ENCODE measurements around the gene CAMK2D.
"Not testable (repeated sequence)": the region's sequence is repeated elsewhere in the genome, so short reads cannot be mapped to it uniquely, and the experiment has no call there.

Gene CAMK2D

GRCh38 chr4:113687067-113687718 is 74.3 kb downstream of the CAMK2D start:
- peak overlapping the region; percentile 59 for H3K27ac ChIP-seq (ENCODE audit: low read depth, low read length)
- no peak overlapping the region for H2AFZ ChIP-seq (ENCODE audit: low read length, unreplicated experiment)
- peak overlapping the region; percentile 23; the same call in 1 of the 2 replicates for H3K4me3 ChIP-seq (ENCODE audit: low read depth, low read length)
- H3K27me3 ChIP-seq (ENCODE audit: insufficient read depth, low read length), result no peaks in the 10 kb centered on the region
- H3K4me1 ChIP-seq (ENCODE audit: control insufficient read depth, insufficient read depth, low read length, unreplicated experiment), result peaks cover 53% of the 10 kb centered on the region
- peaks cover 61% of the 10 kb centered on the region for H3K79me2 ChIP-seq (ENCODE audit: control insufficient read depth, insufficient read depth, low read length, unreplicated experiment)
- no peaks in the 10 kb centered on the region; the same call in 1 of the 2 replicates for H3K36me3 ChIP-seq (ENCODE audit: insufficient read depth, low read length)

- peaks cover 53% of the 10 kb centered on the region for H3K4me1 ChIP-seq (ENCODE audit: control insufficient read depth, insufficient read depth, low read length, unreplicated experiment)
- H2AFZ ChIP-seq (ENCODE audit: low read length, unreplicated experiment); H3K4me3 ChIP-seq (ENCODE audit: low read depth, low read length); H3K36me3 ChIP-seq (ENCODE audit: insufficient read depth, low read length); H3K27me3 ChIP-seq (ENCODE audit: insufficient read depth, low read length): not testable (repeated sequence)
- H3K27ac ChIP-seq (ENCODE audit: low read depth, low read length), result peak overlapping the region; percentile 56
- H3K79me2 ChIP-seq (ENCODE audit: control insufficient read depth, insufficient read depth, low read length, unreplicated experiment), result peaks cover 62% of the 10 kb centered on the region
These were observed 76.4 kb downstream of the CAMK2D start for GRCh38 chr4:113685157-113685556.

GRCh38 chr4:113684534-113685091 is 76.9 kb downstream of the CAMK2D start:
- Histone ChIP-seq H3K36me3 (ENCODE audit: insufficient read depth, low read length) (peaks cover 5% of the 10 kb centered on the region; the same call in 1 of the 2 replicates), H3K27me3 (ENCODE audit: insufficient read depth, low read length) (no peaks in the 10 kb centered on the region), H2AFZ (ENCODE audit: low read length, unreplicated experiment) (no peak overlapping the region), H3K4me3 (ENCODE audit: low read depth, low read length) (no peak overlapping the region), H3K79me2 (ENCODE audit: control insufficient read depth, insufficient read depth, low read length, unreplicated experiment) (peaks cover 60% of the 10 kb centered on the region), H3K4me1 (ENCODE audit: control insufficient read depth, insufficient read depth, low read length, unreplicated experiment) (peaks cover 51% of the 10 kb centered on the region), H3K27ac (ENCODE audit: low read depth, low read length) (peak overlapping the region; percentile 56)

GRCh38 chr4:113682730-113683537 is 78.6 kb downstream of the CAMK2D start:
- Histone ChIP-seq H3K36me3 (ENCODE audit: insufficient read depth, low read length) (peaks cover 9% of the 10 kb centered on the region; the same call in 1 of the 2 replicates), H3K79me2 (ENCODE audit: control insufficient read depth, insufficient read depth, low read length, unreplicated experiment) (peaks cover 57% of the 10 kb centered on the region), H3K27me3 (ENCODE audit: insufficient read depth, low read length) (no peaks in the 10 kb centered on the region), H3K4me1 (ENCODE audit: control insufficient read depth, insufficient read depth, low read length, unreplicated experiment) (peaks cover 41% of the 10 kb centered on the region), H2AFZ (ENCODE audit: low read length, unreplicated experiment) (no peak overlapping the region), H3K4me3 (ENCODE audit: low read depth, low read length) (peak overlapping the region; percentile 13; the same call in 1 of the 2 replicates), H3K27ac (ENCODE audit: low read depth, low read length) (peak overlapping the region; percentile 56)

GRCh38 chr4:113678641-113679040 is 82.9 kb downstream of the CAMK2D start:
- H3K79me2 ChIP-seq (ENCODE audit: control insufficient read depth, insufficient read depth, low read length, unreplicated experiment), result peaks cover 59% of the 10 kb centered on the region
- H3K27me3 ChIP-seq (ENCODE audit: insufficient read depth, low read length), result no peaks in the 10 kb centered on the region
- H2AFZ ChIP-seq (ENCODE audit: low read length, unreplicated experiment), result no peak overlapping the region
- no peak overlapping the region for H3K4me3 ChIP-seq (ENCODE audit: low read depth, low read length)
- H3K27ac ChIP-seq (ENCODE audit: low read depth, low read length), result no peak overlapping the region
- peaks cover 51% of the 10 kb centered on the region for H3K4me1 ChIP-seq (ENCODE audit: control insufficient read depth, insufficient read depth, low read length, unreplicated experiment)
- H3K36me3 ChIP-seq (ENCODE audit: insufficient read depth, low read length), result peaks cover 9% of the 10 kb centered on the region; the same call in 1 of the 2 replicates

- peaks cover 51% of the 10 kb centered on the region for H3K79me2 ChIP-seq (ENCODE audit: control insufficient read depth, insufficient read depth, low read length, unreplicated experiment)
- peaks cover 9% of the 10 kb centered on the region; the same call in 1 of the 2 replicates for H3K36me3 ChIP-seq (ENCODE audit: insufficient read depth, low read length)
- no peak overlapping the region for H2AFZ ChIP-seq (ENCODE audit: low read length, unreplicated experiment)
- peak overlapping the region; percentile 40; the same call in 1 of the 2 replicates for H3K4me3 ChIP-seq (ENCODE audit: low read depth, low read length)
- peaks cover 43% of the 10 kb centered on the region for H3K4me1 ChIP-seq (ENCODE audit: control insufficient read depth, insufficient read depth, low read length, unreplicated experiment)
- no peaks in the 10 kb centered on the region for H3K27me3 ChIP-seq (ENCODE audit: insufficient read depth, low read length)
- H3K27ac ChIP-seq (ENCODE audit: low read depth, low read length), result 0 out of 2 replicates have a peak overlapping the region, but pooled peaks have one; percentile 7
These were observed 84.2 kb downstream of the CAMK2D start for GRCh38 chr4:113677325-113677724.

- peaks cover 45% of the 10 kb centered on the region for H3K79me2 ChIP-seq (ENCODE audit: control insufficient read depth, insufficient read depth, low read length, unreplicated experiment)
- H2AFZ ChIP-seq (ENCODE audit: low read length, unreplicated experiment), result no peak overlapping the region
- H3K36me3 ChIP-seq (ENCODE audit: insufficient read depth, low read length), result peaks cover 4% of the 10 kb centered on the region; the same call in 1 of the 2 replicates
- peak overlapping the region; percentile 10; the same call in 1 of the 2 replicates for H3K4me3 ChIP-seq (ENCODE audit: low read depth, low read length)
- no peaks in the 10 kb centered on the region for H3K27me3 ChIP-seq (ENCODE audit: insufficient read depth, low read length)
- peaks cover 43% of the 10 kb centered on the region for H3K4me1 ChIP-seq (ENCODE audit: control insufficient read depth, insufficient read depth, low read length, unreplicated experiment)
- H3K27ac ChIP-seq (ENCODE audit: low read depth, low read length), result peak overlapping the region; percentile 7
These were observed 85.5 kb downstream of the CAMK2D start for GRCh38 chr4:113675731-113676697.

- Histone ChIP-seq H3K36me3 (ENCODE audit: insufficient read depth, low read length) (peaks cover 5% of the 10 kb centered on the region; the same call in 1 of the 2 replicates), H3K79me2 (ENCODE audit: control insufficient read depth, insufficient read depth, low read length, unreplicated experiment) (peaks cover 36% of the 10 kb centered on the region), H3K27me3 (ENCODE audit: insufficient read depth, low read length) (no peaks in the 10 kb centered on the region), H2AFZ (ENCODE audit: low read length, unreplicated experiment) (no peak overlapping the region), H3K4me3 (ENCODE audit: low read depth, low read length) (no peak overlapping the region), H3K4me1 (ENCODE audit: control insufficient read depth, insufficient read depth, low read length, unreplicated experiment) (peaks cover 43% of the 10 kb centered on the region), H3K27ac (ENCODE audit: low read depth, low read length) (no peak overlapping the region)
These were observed 86.8 kb downstream of the CAMK2D start for GRCh38 chr4:113674733-113675132.

- H3K4me1 ChIP-seq (ENCODE audit: control insufficient read depth, insufficient read depth, low read length, unreplicated experiment), result peaks cover 43% of the 10 kb centered on the region
- H3K79me2 ChIP-seq (ENCODE audit: control insufficient read depth, insufficient read depth, low read length, unreplicated experiment), result peaks cover 38% of the 10 kb centered on the region
- peaks cover 5% of the 10 kb centered on the region; the same call in 1 of the 2 replicates for H3K36me3 ChIP-seq (ENCODE audit: insufficient read depth, low read length)
- H3K4me3 ChIP-seq (ENCODE audit: low read depth, low read length), result no peak overlapping the region
- no peak overlapping the region for H2AFZ ChIP-seq (ENCODE audit: low read length, unreplicated experiment)
- no peak overlapping the region for H3K27ac ChIP-seq (ENCODE audit: low read depth, low read length)
- H3K27me3 ChIP-seq (ENCODE audit: insufficient read depth, low read length), result no peaks in the 10 kb centered on the region
These were observed 87.3 kb downstream of the CAMK2D start for GRCh38 chr4:113674251-113674650.

Measured in ACC112 (cell line).